Measurements from ENCODE around the gene CTNNBIP1. TPM values are rescaled to one million over a fixed set of nuclear protein-coding genes. Genes with fewer than 3 reads are reported as not detected.
"Not testable (repeated sequence)": the region's sequence is repeated elsewhere in the genome, so short reads cannot be mapped to it uniquely, and the experiment has no call there.

The CTNNBIP1 gene
- total and polyA plus RNA-seq, 3 donors from 2014 or later: 45.3 to 60.8 (median 48.1) TPM

- intact Hi-C loops (cut with DNase I; ENCODE audit: low total_unique reads): no loop called here
- H3K36me3 ChIP-seq (ENCODE audit: low read depth, missing control alignments): no peaks in the 10 kb centered on the region
- WGBS, 2 donors: 64 to 70% methylated on average over 8 of the region's 8 CpGs
- no peaks in the 10 kb centered on the region for H3K4me1 ChIP-seq
- no peak overlapping the region for H3K27ac ChIP-seq
- TF ChIP-seq, protein P1, sequence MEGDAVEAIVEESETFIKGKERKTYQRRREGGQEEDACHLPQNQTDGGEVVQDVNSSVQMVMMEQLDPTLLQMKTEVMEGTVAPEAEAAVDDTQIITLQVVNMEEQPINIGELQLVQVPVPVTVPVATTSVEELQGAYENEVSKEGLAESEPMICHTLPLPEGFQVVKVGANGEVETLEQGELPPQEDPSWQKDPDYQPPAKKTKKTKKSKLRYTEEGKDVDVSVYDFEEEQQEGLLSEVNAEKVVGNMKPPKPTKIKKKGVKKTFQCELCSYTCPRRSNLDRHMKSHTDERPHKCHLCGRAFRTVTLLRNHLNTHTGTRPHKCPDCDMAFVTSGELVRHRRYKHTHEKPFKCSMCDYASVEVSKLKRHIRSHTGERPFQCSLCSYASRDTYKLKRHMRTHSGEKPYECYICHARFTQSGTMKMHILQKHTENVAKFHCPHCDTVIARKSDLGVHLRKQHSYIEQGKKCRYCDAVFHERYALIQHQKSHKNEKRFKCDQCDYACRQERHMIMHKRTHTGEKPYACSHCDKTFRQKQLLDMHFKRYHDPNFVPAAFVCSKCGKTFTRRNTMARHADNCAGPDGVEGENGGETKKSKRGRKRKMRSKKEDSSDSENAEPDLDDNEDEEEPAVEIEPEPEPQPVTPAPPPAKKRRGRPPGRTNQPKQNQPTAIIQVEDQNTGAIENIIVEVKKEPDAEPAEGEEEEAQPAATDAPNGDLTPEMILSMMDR (IDR thresholded peaks at IDR 0.05): no peak
- TF ChIP-seq POLR2A (IDR thresholded peaks at IDR 0.05): no peak
- H3K27me3 ChIP-seq: no peaks in the 10 kb centered on the region
- no peak for DNase-seq
- H3K9me3 ChIP-seq: no peaks in the 10 kb centered on the region
- no peak overlapping the region for H3K4me3 ChIP-seq
Measured at GRCh38 chr1:9808459-9808858, 101.6 kb downstream of the CTNNBIP1 start.

- DNase-seq: no peak
- Histone ChIP-seq H3K4me1 (no peaks in the 10 kb centered on the region), H3K27me3 (no peaks in the 10 kb centered on the region), H3K9me3 (no peaks in the 10 kb centered on the region), H3K27ac (no peak overlapping the region), H3K4me3 (no peak overlapping the region), H3K36me3 (ENCODE audit: low read depth, missing control alignments) (no peaks in the 10 kb centered on the region)
- 79 to 84% methylated on average over 12 of the region's 12 CpGs for WGBS, 2 donors
- intact Hi-C loops (cut with DNase I; ENCODE audit: low total_unique reads): no loop called here
- TF ChIP-seq, protein P1 (IDR thresholded peaks at IDR 0.05): no peak
- TF ChIP-seq POLR2A (IDR thresholded peaks at IDR 0.05): no peak
Measured at GRCh38 chr1:9807541-9807940, 102.5 kb downstream of the CTNNBIP1 start.

GRCh38 chr1:9805972-9806371 lies 104.1 kb downstream of the CTNNBIP1 start:
- intact Hi-C loops (cut with DNase I; ENCODE audit: low total_unique reads); H3K27me3 ChIP-seq; H3K4me1 ChIP-seq; H3K9me3 ChIP-seq; DNase-seq; H3K27ac ChIP-seq; H3K4me3 ChIP-seq; H3K36me3 ChIP-seq (ENCODE audit: low read depth, missing control alignments): not testable (repeated sequence)
- 84 to 90% methylated on average over 5 of the region's 5 CpGs for WGBS, 2 donors

- no peaks in the 10 kb centered on the region for H3K9me3 ChIP-seq
- H3K27me3 ChIP-seq: no peaks in the 10 kb centered on the region
- H3K4me1 ChIP-seq: no peaks in the 10 kb centered on the region
- TF ChIP-seq, protein P1 (IDR thresholded peaks at IDR 0.05): no peak
- TF ChIP-seq POLR2A (IDR thresholded peaks at IDR 0.05): no peak
- WGBS, 2 donors: 66 to 73% methylated on average over 7 of the region's 7 CpGs
- no peak overlapping the region for H3K27ac ChIP-seq
- H3K4me3 ChIP-seq: no peak overlapping the region
- DNase-seq: no peak
- no peaks in the 10 kb centered on the region for H3K36me3 ChIP-seq (ENCODE audit: low read depth, missing control alignments)
- intact Hi-C loops (cut with DNase I; ENCODE audit: low total_unique reads): no loop called here
Measured at GRCh38 chr1:9805006-9805508, 105.0 kb downstream of the CTNNBIP1 start.

GRCh38 chr1:9803003-9803918 lies 106.8 kb downstream of the CTNNBIP1 start:
- H3K36me3 ChIP-seq (ENCODE audit: low read depth, missing control alignments); H3K4me3 ChIP-seq; H3K27me3 ChIP-seq; DNase-seq; H3K9me3 ChIP-seq; intact Hi-C loops (cut with DNase I; ENCODE audit: low total_unique reads); H3K4me1 ChIP-seq; H3K27ac ChIP-seq: not testable (repeated sequence)
- WGBS, 2 donors: 91 to 92% methylated on average over 13 of the region's 13 CpGs

Measured in testis (tissue), 3 donors.